GM12865 (cell line): ENCODE measurements around the gene SLC25A21.
A peak's percentile ranks its signal among the peaks of the same experiment; 100 is the strongest.

ENCODE experiments used
- DNase-seq: peaks from one replicate; pipeline ENCODE4 v3.0.0; 2010; ENCODE audit warnings: low read depth
- H3K4me3 ChIP-seq: 2 replicates; pipeline ENCODE4 v1.5.1; 2011; ENCODE audit warnings: mild to moderate bottlenecking, low read depth, low read length, control low read depth
- CTCF ChIP-seq: IDR thresholded peaks from 2 replicates; pipeline ENCODE4 v1.5.1; 2011; ENCODE audit warnings: low read length, control low read depth, low read depth, inconsistent platforms; ENCODE audit not compliant: insufficient read depth; ENCODE audit errors: missing control alignments

Gene SLC25A21

GRCh38 chr14:36751920-36752319, 420.5 kb downstream of the SLC25A21 start:
- no peak for TF ChIP-seq CTCF
- no peak overlapping the region for H3K4me3 ChIP-seq
- no peak for DNase-seq

GRCh38 chr14:36751106-36751505, 421.3 kb downstream of the SLC25A21 start:
- DNase-seq = no peak
- no peak overlapping the region for H3K4me3 ChIP-seq
- no peak for TF ChIP-seq CTCF

DNA sequence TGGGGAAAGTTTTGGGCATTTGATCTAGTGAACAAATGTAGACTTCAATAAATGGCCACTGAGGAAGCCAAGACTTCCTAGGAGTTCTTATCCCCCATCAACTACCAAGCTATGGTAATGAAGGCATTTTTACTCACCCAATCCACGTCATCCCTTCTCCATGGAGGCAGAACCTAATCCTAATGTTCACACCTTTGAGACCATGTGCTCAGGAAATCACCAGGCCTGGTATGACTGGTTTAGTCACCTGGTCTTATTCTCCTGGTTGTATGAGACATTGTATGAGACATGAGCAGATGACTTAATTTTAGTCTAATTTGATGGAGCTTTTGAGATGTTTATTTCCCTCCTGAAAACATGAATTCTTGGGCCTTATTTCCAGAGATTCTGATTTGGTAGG, 422.2 kb downstream of the SLC25A21 start:
- no peak for TF ChIP-seq CTCF
- no peak for DNase-seq
- H3K4me3 ChIP-seq = no peak overlapping the region

- no peak for TF ChIP-seq CTCF
- no peak for DNase-seq
- no peak overlapping the region for H3K4me3 ChIP-seq
Measured at GRCh38 chr14:36748610-36749213, 423.7 kb downstream of the SLC25A21 start.

GRCh38 chr14:36747411-36748184, 424.8 kb downstream of the SLC25A21 start:
- DNase-seq = no peak
- TF ChIP-seq CTCF = peak; percentile 24
- H3K4me3 ChIP-seq = no peak overlapping the region

DNA sequence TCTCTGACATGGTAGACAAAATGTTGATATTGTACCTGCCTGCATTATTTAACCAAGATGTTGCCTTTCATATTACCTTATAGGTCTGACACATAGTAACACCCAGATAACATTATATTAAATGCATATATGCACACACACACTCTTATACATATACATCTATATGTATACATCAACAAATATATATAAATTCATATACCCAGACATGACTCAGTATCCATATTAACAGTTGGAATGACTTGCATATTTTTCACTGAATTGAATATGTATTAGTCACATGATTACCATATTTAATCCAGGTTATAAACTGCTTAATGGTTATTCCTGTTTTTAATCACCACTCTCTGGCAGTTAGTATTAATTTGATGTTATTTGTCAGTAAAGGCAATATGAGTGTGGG, 425.5 kb downstream of the SLC25A21 start:
- no peak for TF ChIP-seq CTCF
- H3K4me3 ChIP-seq = no peak overlapping the region
- no peak for DNase-seq

- H3K4me3 ChIP-seq = no peak overlapping the region
- no peak for TF ChIP-seq CTCF
- no peak for DNase-seq
Measured at GRCh38 chr14:36741858-36742257, 430.5 kb downstream of the SLC25A21 start.
